Activated CD8-positive, alpha-beta memory T cell treated with anti-CD3 and anti-CD28 coated beads for 36 hours (primary cell): ENCODE results near the gene LYPD5. TPM values are rescaled to one million over a fixed set of nuclear protein-coding genes. Genes with fewer than 3 reads are reported as not detected.
"Not testable (repeated sequence)": the region's sequence is repeated elsewhere in the genome, so short reads cannot be mapped to it uniquely, and the experiment has no call there.

Source experiments
- CTCF ChIA-PET: fragments of 350-600 bp; sonication (Branson Sonifier 250); formaldehyde crosslinking; loops from one replicate; lab custom pipeline; 2021; ENCODE audit warnings: antibody characterized with exemption; lab: Charles Lee
- POLR2A ChIA-PET: fragments of 350-600 bp; sonication (Branson Sonifier 250); formaldehyde crosslinking; loops from one replicate; lab custom pipeline; 2021; ENCODE audit warnings: antibody characterized with exemption; lab: Charles Lee
- total RNA-seq, 2 experiments: library from RNA; stranded (reverse); gene quantifications; one replicate each; pipeline ENCODE4 v1.2.3, GENCODE V29; 2021

The LYPD5 gene
- total RNA-seq, 2 experiments from 2014 or later = 0.32 to 0.73 TPM

DNA sequence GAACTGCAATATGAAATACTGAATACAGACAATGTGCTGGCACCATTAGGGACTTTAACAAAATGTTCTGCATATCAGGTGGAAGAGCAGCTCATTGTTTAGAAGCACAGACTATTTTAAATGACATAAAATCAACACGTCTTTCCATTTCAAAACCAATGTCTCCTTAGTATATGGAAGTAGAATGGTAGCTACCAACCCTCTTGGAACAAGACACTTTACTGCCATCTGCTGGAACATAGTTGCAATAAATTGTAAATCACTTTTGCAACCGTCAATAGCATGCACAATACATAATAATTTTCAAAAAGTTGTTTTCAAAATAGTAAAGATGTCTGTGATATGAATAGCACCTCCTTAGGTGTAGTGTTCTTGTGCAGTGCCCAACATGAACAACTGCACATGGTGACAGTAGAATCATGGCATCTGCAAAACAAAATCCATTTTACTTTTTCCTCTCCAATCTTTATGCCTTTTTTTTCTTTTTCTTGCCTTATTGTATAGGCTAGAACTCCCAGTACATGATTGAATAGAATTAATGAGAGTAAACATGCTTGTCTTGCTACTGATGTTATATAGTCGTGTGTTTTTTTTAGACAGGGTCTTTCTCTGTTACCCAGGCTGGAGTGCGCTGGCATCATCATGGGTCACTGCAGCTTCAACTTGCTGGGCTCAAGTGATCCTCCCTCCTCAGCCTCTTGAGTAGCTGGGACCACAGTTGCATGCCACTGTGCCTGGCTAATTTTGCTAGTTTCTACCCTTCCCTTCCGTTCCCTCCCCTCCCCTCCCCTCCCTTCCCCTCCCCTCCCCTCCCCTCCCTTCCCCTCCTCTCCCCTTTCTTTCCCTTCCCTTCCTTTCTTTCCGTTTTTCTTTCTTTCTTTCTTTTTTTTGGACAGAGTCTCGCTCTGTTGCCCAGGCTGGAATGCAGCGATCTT is 7.8 kb upstream of the LYPD5 start:
- POLR2A ChIA-PET = interaction anchor here (0.7 to 1.1 kb wide), 2 partner anchors 140 to 195 kb away, joined by 3 read pairs; partner anchors contain the start of gene PLAUR

DNA sequence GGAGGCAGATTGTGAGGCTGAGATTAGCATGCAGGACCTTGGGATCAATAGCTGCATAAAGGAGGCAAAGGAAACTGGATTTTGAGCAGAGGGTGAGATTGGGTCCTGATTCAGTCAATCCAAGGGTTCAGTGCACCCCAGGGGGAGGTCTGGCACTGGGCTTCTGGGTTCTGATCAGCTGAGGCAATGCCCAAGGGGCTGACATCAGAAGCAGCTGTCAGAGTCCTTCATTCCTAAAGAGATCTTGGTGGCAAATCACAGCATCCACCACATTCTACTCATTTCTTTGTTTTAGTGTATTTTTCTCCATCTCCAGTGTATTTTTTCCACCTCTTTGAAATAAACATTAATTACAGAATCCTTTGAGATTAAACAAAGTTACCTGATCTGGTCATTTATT is 5.4 kb upstream of the LYPD5 start:
- ChIA-PET CTCF (no interaction called here), POLR2A (no interaction called here)

More for the DNA sequence above, 7.8 kb upstream of the LYPD5 start:
- CTCF ChIA-PET = interaction anchor here (0.6 to 2.7 kb wide), 10 partner anchors 13 to 250 kb away, joined by 3 to 25 read pairs (median 3); partner anchors contain the start of genes SMG9 and ZNF45

- CTCF ChIA-PET = no interaction called here
These were observed 4.6 kb upstream of the LYPD5 start for GRCh38 chr19:43806848-43807247.

GRCh38 chr19:43806401-43806800 is 4.2 kb upstream of the LYPD5 start:
- POLR2A ChIA-PET, CTCF ChIA-PET: not testable (repeated sequence)

More at GRCh38 chr19:43806848-43807247, 4.6 kb upstream of the LYPD5 start:
- POLR2A ChIA-PET = no interaction called here

DNA sequence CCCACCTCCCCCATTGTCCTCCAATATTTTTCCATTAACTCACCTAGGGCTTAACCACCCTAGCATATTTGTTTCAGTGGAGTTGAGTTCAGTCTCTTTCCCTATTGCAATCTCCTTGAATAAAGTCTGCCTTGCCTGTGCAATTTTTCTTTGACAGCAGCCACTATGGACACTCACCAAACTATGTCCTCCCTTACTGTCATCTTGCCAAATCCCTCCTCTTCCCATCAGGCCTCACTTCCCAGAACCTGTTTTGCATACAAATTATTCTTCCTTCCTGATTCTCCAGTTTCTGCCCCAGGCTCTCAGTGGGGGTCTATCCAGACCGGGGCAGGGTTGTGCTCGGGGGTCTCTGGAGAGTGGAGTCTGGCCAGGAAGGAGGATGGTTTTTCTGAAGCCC is 2.2 kb upstream of the LYPD5 start:
- ChIA-PET POLR2A (no interaction called here), CTCF (no interaction called here)

DNA sequence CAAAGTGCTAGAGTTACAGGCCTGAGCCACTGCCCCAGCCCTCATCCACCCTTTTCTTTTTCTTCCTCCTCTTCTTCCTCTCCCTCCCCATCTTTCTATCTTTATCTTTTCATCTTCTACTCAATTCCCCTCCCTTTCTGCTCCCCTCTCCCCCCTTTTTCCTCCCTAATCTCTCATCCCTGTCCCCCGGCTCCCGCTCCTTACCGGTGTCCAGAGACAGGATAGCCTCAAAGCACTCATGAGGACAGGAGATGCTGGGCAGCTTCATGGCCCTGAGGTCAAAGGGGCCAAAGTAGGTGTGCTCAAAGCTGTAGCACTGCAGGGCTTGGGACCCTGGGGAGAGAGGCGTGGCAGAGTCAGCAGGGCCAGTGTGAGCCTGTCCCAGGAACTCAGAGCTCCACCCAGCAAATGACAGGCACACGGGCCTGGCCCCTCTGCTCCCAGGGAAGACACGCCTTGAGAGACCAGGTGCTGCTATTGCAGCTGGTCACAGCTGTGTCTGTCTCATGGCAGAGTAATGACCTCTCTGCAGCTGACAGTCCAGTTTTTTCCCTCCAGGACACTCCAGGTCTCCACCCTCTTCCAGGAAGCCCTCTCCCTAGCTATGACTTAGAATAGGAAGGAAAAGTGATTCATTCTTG is 2.6 kb downstream of the LYPD5 start:
- POLR2A ChIA-PET = no interaction called here
- CTCF ChIA-PET = interaction anchor here (0.7 kb wide), 1 partner anchor 36 kb away, joined by 3 read pairs; no protein-coding TSS in a partner anchor

DNA sequence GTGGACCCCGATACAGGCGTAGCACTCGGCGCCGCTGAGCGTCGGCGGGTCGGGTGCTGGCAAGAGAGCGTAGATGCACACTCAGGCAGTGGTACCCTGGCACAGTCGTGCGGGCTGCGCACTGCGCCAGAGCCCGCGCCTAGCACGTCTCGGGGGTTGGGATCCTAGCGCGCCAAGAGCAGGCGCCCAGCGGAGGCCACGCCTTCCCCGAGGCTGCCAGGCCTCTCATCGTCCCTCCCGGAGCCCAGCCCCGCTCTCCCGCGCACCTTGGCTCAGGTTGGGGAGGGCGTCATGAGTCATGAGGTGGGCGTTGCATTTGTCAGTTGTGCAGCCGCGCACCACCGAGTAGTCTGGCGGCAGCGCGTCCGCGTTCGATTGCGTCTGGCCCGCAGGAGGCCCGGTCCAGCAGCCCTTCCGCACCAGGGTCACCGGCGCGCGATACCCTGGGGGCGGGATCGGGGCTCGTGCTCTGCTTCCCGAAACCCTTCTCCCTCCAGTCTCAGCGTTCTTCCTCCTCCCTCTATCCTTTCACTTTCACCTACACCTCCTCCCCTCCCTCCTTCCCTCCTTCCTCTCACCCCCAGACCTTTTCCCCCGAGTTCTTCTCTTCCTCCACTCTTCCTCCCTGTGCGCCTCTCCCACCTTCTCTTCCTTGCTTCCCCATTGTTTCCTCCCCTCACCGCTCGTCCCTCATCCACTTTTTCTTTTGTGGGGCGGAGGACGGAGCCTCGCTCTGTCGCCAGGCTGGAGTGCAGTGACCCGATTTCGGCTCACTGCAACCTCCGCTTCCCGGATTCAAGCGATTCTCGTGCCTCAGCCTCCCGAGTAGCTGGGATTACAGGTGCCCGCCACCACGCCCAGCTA is 3.5 kb downstream of the LYPD5 start:
- POLR2A ChIA-PET = no interaction called here
- CTCF ChIA-PET = no interaction called here

DNA sequence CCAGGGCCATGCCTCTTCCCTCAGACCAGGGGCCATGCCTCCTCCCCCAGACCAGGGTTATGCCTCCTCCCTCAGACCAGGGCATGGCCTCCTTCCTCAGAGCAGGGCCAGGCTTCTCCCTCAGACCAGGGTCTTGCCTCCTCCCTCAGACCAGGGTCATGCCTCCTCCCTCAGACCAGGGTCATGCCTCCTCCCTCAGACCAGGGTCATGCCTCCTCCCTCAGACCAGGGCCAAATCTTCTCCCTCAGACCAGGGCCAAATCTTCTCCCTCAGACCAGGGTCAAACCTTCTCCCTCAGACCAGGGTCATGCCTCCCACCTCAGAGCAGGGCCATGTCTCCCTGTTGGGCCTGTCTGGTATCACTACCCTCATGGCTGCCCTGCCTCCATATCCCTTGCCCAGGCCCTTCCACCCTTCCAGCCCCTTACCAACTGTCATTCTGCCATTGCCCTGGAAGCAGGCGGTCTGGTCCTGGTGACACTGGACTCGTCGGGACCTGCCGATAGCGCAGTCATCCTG is 4.2 kb downstream of the LYPD5 start:
- CTCF ChIA-PET = interaction anchor here (1.5 kb wide), 1 partner anchor 12 kb away, joined by 3 read pairs; no protein-coding TSS in a partner anchor
- POLR2A ChIA-PET = no interaction called here

DNA sequence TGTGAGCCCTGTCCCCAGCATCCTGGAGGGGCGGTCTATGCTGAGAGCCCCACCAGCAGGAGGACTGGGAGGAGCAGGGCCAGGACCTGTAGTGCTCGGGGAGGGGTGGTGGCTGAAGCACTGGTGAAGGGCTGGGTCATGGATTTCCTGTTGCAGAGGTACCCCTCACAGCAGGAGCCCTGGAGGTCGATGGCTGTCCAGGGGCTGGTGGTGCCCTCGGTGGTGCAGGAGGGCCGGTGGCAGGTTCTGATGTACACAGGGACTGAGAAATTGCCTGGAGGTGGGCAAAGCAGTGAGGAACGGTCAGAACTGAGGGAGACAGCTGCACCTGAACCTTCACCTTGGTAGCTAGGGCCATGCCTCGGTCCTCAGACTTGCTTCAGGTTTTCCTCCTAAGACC is 4.7 kb downstream of the LYPD5 start:
- ChIA-PET CTCF (interaction anchor here (1.0 to 1.6 kb wide), 4 partner anchors 10 to 52 kb away, joined by 3 to 5 read pairs (median 4); no protein-coding TSS in a partner anchor), POLR2A (interaction anchor here (0.6 kb wide), 1 partner anchor 67 kb away, joined by 6 read pairs; no protein-coding TSS in a partner anchor)

- CTCF ChIA-PET = interaction anchor here (1.0 to 1.6 kb wide), 4 partner anchors 10 to 52 kb away, joined by 3 to 5 read pairs (median 4); no protein-coding TSS in a partner anchor
- POLR2A ChIA-PET = interaction anchor here (0.6 kb wide), 1 partner anchor 66 kb away, joined by 6 read pairs; no protein-coding TSS in a partner anchor
These were observed 5.1 kb downstream of the LYPD5 start for GRCh38 chr19:43797118-43797517.

DNA sequence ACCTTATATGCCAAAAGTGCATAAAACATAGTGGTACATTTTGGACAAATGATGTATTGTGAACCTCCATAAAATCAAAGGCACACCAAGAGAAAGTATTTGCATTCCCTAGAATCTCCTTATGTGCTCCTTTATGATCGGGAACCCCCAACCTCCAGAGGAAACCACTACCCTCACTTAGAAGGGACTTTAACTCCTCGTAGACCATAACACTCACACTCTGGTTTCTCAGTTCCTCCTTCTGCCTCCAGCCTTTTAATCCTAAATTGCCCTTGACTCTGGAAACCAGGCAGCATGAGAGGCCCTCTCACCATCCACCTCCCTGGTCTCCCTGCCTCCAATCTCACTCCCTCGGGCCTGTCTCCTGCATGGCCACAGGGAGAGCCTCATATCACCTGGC is 11.7 kb downstream of the LYPD5 start:
- ChIA-PET CTCF (no interaction called here), POLR2A (no interaction called here)

DNA sequence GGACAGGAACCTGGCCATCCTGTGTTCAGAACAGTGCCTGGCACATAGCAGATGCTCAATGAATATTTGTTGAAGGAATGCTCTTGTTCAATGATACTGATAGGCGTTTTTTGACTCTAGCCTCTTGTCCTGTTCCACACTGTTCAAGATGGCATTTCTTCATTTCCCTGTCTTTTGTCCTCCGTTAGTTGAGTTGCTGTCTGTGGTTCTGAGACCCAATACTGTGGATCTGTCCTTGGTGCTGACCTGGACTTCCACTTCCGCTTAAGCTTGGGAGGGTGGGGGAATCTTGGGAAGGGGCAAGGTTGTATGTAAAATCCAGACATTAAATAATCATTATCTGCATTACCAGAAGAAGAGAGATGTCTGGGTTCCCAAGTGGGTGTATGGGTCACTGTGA is 13.2 kb downstream of the LYPD5 start:
- CTCF ChIA-PET = interaction anchor here (1.1 kb wide), 1 partner anchor 11 kb away, joined by 3 read pairs; no protein-coding TSS in a partner anchor
- POLR2A ChIA-PET = no interaction called here

GRCh38 chr19:43786665-43787064 is 15.6 kb downstream of the LYPD5 start:
- CTCF ChIA-PET = interaction anchor here (1.1 to 3.0 kb wide), 2 partner anchors 10 to 23 kb away, joined by 4 to 11 read pairs; no protein-coding TSS in a partner anchor
- POLR2A ChIA-PET = no interaction called here

- ChIA-PET CTCF (interaction anchor here (0.5 to 3.0 kb wide), 12 partner anchors 10 to 307 kb away, joined by 3 to 26 read pairs (median 4); partner anchors contain the start of gene SMG9), POLR2A (no interaction called here)
These were observed 17.1 kb downstream of the LYPD5 start for GRCh38 chr19:43784981-43785808.

DNA sequence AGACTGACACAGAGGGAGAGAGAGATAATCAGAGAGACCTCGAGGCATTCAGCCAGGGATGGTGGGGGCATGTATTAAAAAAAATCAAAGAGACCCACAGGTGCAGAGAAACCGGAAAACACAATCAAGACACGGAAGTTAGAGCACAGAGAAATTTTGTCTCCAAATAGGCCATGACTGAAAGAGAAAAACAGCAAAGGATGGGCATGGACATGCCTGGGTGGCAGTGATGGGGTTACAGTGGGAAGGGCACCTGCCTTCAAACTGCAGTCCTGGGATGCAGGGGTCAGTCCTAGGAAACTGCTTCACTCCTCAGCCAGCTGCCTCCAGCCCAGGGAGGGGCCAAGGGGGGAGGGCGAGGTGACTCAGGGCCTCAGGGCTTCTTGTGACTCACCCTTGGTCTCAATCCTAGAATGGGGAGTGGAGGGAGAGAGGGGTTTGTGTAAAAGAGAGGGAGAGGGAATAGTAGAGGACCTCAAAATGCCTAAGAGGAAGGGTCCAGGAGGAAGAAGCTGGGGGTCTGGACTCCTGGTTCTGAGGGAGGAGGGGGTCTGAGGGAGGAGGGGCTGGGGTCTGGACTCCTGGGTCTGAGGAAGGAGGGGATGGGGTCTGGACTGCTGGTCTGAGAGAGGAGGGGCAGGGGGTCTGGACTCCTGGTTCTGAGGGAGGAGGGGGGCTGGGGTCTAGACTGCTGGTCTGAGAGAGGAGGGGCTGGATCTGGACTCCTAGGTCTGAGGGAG is 17.8 kb downstream of the LYPD5 start:
- ChIA-PET CTCF (interaction anchor here (0.9 to 3.0 kb wide), 12 partner anchors 9 to 307 kb away, joined by 3 to 26 read pairs (median 4); partner anchors contain the start of gene SMG9), POLR2A (interaction anchor here (0.5 to 0.6 kb wide), 2 partner anchors 19 to 169 kb away, joined by 3 to 4 read pairs; no protein-coding TSS in a partner anchor)

- POLR2A ChIA-PET = interaction anchor here (0.7 kb wide), 1 partner anchor 1369 kb away, joined by 5 read pairs; no protein-coding TSS in a partner anchor
- CTCF ChIA-PET = interaction anchor here (2.0 to 9.8 kb wide), 2 partner anchors 17 to 30 kb away, joined by 12 to 120 read pairs; partner anchors contain the start of gene SMG9
These were observed 18.6 kb downstream of the LYPD5 start for GRCh38 chr19:43783636-43784035.
